GM12801 (cell line): ENCODE results near the gene USF1.

Source experiments
- TF ChIP-seq, protein P1 (sequence below): IDR thresholded peaks from one replicate; pipeline ENCODE4 v1.5.1; 2011; ENCODE audit warnings: control low read depth; ENCODE audit not compliant: insufficient read length; ENCODE audit errors: extremely low read depth

USF1 gene

DNA sequence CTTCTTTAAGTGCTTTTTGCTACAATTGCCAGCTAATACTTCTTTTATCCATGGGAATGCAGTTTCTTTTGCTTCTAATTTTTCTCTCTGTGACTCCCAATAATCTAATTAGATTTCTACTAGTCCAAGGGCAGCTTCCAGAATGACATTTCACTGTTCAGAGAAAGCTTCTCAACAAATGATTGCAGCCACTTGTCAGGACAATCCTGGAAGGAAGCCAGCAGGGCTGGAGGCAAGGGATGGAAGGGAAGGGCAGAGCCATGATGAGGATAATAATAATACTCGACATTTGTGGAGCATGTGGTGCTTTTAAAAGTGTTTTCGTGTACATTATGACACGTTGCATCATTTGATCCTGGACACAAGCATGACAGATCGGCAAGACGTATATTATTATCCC lies 44.3 kb downstream of the USF1 start:
- TF ChIP-seq, protein P1, sequence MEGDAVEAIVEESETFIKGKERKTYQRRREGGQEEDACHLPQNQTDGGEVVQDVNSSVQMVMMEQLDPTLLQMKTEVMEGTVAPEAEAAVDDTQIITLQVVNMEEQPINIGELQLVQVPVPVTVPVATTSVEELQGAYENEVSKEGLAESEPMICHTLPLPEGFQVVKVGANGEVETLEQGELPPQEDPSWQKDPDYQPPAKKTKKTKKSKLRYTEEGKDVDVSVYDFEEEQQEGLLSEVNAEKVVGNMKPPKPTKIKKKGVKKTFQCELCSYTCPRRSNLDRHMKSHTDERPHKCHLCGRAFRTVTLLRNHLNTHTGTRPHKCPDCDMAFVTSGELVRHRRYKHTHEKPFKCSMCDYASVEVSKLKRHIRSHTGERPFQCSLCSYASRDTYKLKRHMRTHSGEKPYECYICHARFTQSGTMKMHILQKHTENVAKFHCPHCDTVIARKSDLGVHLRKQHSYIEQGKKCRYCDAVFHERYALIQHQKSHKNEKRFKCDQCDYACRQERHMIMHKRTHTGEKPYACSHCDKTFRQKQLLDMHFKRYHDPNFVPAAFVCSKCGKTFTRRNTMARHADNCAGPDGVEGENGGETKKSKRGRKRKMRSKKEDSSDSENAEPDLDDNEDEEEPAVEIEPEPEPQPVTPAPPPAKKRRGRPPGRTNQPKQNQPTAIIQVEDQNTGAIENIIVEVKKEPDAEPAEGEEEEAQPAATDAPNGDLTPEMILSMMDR, result no peak

DNA sequence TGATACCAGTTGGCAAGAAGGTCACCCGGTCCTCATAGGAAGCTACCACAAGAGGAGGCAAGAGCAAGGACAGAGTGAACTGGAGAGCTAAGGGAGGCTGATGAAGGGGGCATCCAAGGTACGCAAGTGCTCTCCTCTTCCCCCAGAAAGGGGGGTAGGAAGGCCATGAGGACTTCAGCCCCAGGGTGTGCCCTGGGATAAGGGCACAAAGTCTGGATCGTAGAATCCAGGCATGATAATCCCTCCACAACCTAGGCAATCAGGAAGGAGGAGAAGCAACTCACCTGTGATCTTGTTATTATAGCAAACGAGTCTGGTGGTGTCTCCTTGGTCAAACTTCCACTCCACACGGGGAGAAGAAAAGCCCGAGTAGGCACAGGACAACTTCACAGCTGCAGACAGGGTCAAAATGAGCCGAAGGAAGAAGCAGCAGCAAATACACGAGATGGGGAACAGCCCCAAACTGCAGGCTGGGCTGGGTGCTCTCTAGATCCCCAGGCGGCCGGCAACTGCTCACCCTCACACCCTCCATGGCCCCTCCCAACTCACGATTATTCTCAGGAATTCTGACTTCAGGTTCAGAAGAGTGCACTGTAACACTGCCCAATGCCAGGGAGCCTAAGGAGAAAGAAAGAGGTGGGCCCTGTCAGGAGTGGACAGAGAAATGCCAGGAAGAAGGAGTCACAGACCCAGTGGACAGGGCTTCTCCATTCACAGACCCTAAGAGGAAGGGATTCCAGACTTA lies 44.9 kb downstream of the USF1 start:
- TF ChIP-seq, protein P1, result no peak

DNA sequence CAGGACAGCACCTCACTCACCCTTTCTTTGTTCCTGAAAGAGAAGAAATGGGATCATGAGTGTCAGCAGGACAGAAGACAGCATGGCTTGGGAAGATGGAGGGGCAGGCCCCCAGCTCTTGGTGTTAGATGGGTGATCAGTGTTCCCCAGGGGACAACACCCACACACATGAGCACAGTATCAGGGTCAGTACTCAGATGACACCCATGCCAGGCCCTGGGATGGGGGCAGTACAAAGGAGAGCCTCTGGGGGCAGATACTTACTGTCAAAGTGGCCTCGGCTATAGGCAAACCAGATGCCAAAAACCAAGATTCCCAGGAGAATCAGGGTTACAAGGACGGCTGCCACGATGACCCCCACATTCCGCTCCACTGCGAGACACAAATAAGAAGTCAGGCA lies 46.4 kb downstream of the USF1 start:
- TF ChIP-seq, protein P1, result no peak

DNA sequence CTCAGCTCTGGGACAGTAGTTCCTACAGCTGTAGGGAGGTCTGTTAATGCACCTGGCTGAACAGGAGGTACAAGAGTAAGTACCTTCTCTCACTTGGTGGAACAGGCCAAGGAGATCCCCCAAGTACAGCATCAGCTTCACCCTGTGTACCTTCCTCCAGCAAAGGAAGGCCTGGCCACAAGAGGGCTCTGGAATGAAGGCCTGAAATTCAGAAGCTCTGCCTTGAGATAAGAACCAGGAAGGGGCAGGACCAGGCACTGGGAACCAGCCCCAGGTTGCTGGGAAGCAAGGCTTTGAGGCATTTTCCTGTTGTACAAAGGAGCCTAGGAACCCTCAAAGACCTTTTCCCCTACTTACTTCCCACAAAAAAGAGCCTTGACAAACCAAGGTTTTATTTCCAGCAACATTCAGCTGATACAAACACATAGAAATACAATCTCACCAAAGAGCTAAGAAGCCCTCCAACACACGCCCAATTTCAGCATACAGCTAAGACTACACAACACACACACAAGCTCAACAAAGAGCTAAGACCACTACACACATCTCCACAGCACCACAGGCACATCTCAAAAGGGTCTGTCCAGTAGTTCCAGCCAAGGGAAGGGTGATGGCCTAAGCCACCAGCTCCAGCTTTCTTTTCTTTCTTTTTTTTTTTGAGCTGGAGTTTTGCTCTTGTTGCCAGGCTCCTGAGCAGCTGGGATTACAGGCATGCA lies 48.3 kb downstream of the USF1 start:
- TF ChIP-seq, protein P1, result no peak

DNA sequence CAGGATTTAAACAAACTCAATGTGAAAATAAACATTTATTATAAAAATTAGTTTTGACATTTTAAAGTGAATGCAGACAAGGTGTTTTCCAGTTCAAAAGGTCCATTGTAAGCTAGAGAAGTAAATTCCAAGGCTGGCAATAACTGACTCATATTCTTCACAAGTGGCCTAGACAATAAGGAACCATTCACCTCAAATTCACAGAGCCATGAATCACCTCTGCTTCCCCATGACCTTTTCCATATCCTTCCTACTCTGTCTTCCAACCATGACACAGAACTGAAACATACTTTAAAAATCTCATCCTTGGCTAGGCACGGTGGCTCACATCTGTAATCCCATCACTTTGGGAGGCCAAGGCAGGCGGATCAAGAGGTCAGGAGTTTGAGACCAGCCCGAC lies 49.6 kb downstream of the USF1 start:
- TF ChIP-seq, protein P1, result no peak

DNA sequence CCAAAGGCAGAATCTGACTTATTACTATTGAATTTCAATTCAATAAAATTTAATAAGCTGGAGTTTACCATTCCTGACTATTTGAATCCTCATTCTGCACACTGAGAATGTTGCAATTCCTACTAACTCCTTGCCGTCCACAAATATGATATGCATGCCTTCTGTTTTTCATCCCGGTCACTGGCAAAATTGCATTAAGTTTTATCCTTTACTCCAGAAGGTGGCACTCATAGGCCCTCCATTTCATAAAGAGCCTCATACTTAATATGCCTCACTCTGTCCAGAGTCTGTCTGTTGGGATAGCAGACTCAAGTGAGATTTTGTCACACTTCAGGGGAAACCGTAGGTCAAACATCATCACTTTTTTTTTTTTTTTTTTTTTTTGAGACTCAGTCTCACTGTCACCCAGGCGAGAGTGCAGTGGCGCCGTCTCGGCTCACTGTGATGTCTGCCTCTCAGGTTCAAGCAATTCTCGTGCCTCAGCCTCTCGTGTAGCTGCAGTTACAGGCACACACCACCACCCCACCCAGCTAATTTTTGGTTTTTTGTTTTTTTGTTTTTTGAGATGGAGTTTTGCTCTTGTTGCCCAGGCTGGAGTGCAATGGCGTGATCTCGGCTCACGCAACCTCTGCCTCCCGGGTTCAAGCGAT lies 52.1 kb downstream of the USF1 start:
- TF ChIP-seq, protein P1, result no peak
